Lung (tissue), 12 donors: ENCODE measurements around the gene EEF1A2. TPM values are rescaled to one million over a fixed set of nuclear protein-coding genes. Genes with fewer than 3 reads are reported as not detected.

Source experiments
- ATAC-seq: fragments of 200-7000 bp; cut with Tn5 transposase; one replicate; pipeline ENCODE4 v1.9.1; 2020; ENCODE audit warnings: moderate number of reproducible peaks; ENCODE audit not compliant: insufficient read depth, low FRiP score
- DNase-seq, 3 donors: peaks; one replicate each; pipeline ENCODE4 v3.0.0-alpha.2; 2013 to 2017
- H3K27ac ChIP-seq, 2 donors: one replicate each; pipeline ENCODE4 v1.5.1; 2013; ENCODE audit warnings: mild to moderate bottlenecking in 2 of 2, moderate library complexity in 2 of 2, control low read depth in 1 of 2, inconsistent platforms in 1 of 2, low read depth in 1 of 2, low read length in 1 of 2
- H3K27me3 ChIP-seq, 3 donors: one replicate each; pipeline ENCODE4 v1.5.1; 2013; ENCODE audit warnings: low read length in 2 of 3; ENCODE audit not compliant: control insufficient read depth in 3 of 3, insufficient read depth in 3 of 3
- H3K36me3 ChIP-seq, 4 donors: one replicate each; pipeline ENCODE4 v1.5.1; 2013; ENCODE audit warnings: low read length in 4 of 4, mild to moderate bottlenecking in 1 of 4, moderate library complexity in 1 of 4; ENCODE audit not compliant: control insufficient read depth in 4 of 4, insufficient read depth in 4 of 4
- H3K4me1 ChIP-seq, 5 donors: one replicate each; pipeline ENCODE4 v1.5.1; 2013; ENCODE audit warnings: low read length in 5 of 5, mild to moderate bottlenecking in 2 of 5, moderate library complexity in 1 of 5; ENCODE audit not compliant: control insufficient read depth in 5 of 5, insufficient read depth in 5 of 5
- H3K4me3 ChIP-seq: one replicate; pipeline ENCODE4 v1.5.1; 2013; ENCODE audit warnings: mild to moderate bottlenecking, control low read depth, moderate library complexity
- H3K9ac ChIP-seq, 2 donors: one replicate each; pipeline ENCODE4 v1.5.1; 2013; ENCODE audit warnings: low read length in 2 of 2, control low read depth in 1 of 2; ENCODE audit not compliant: insufficient read depth in 1 of 2
- H3K9me3 ChIP-seq, 4 donors: one replicate each; pipeline ENCODE4 v1.5.1; 2013; ENCODE audit warnings: low read length in 3 of 4, mild to moderate bottlenecking in 1 of 4, moderate library complexity in 1 of 4; ENCODE audit not compliant: control insufficient read depth in 4 of 4, insufficient read depth in 3 of 4
- WGBS, 2 donors: extraction: QIAGEN DNeasy Blood & Tissue Kit; methylation state at CpG; one replicate each; pipeline ENCODE4 v1.1.7; 2013; 5-methylcytosine and 5-hydroxymethylcytosine counted together
- polyA plus RNA-seq, 2 donors: library from polyadenylated mRNA; stranded (reverse); fragments of 200-250 nt; gene quantifications; one replicate each; pipeline ENCODE4 v1.2.1, GENCODE V29; 2013
- total RNA-seq, 2 donors: library from RNA; depleted of rRNA in 1 of 2; stranded (reverse); fragments of >200 nt in 1 of 2; gene quantifications; one replicate each; pipeline ENCODE4 v1.2.1, GENCODE V29; 2014 to 2021
- TF ChIP-seq, protein P1 (sequence below): IDR thresholded peaks from 2 replicates; pipeline ENCODE4 v1.5.1; 2012; ENCODE audit warnings: mild to moderate bottlenecking; ENCODE audit errors: control extremely low read depth, extremely low read depth
- donor health status: control.
- donor health status: control.
- donor health status: Bipolar disorder and iron deficiency.
- donor health status: healthy.
- donor health status: DM: yes; HTN: yes; CAD: no.

Gene EEF1A2
- total and polyA plus RNA-seq, 4 donors = 0.47 to 1.9 (median 1.0) TPM

DNA sequence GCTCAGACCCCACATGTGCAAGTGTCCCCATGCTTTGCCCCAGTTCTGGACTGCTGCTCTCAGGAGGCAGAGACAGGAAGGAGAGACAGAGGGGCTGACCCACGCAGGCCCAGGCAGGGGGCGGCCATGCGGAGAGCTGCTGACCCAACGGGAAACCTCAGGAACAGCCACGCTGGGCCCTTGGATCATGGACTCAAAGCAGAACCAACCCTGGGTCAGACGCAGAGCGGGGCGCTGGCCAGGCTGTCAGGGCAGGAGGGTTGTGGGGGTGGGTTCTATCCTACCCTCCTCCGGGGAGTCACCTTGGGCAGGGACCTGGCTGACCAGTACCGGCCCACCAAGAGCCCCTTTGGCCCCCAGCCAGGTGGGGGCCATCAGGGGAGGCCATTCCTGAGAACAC lies 28.5 kb downstream of the EEF1A2 start:
- TF ChIP-seq, protein P1, sequence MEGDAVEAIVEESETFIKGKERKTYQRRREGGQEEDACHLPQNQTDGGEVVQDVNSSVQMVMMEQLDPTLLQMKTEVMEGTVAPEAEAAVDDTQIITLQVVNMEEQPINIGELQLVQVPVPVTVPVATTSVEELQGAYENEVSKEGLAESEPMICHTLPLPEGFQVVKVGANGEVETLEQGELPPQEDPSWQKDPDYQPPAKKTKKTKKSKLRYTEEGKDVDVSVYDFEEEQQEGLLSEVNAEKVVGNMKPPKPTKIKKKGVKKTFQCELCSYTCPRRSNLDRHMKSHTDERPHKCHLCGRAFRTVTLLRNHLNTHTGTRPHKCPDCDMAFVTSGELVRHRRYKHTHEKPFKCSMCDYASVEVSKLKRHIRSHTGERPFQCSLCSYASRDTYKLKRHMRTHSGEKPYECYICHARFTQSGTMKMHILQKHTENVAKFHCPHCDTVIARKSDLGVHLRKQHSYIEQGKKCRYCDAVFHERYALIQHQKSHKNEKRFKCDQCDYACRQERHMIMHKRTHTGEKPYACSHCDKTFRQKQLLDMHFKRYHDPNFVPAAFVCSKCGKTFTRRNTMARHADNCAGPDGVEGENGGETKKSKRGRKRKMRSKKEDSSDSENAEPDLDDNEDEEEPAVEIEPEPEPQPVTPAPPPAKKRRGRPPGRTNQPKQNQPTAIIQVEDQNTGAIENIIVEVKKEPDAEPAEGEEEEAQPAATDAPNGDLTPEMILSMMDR = no peak
- H3K36me3 ChIP-seq = no peaks in the 10 kb centered on the region
- no peak overlapping the region for H3K27ac ChIP-seq
- 67 to 80% methylated on average over 10 of the region's 10 CpGs for WGBS, 2 donors
- no peak for DNase-seq
- peaks cover 22 to 43% (median 24%) of the 10 kb centered on the region in 3 donors for H3K27me3 ChIP-seq
- no peak overlapping the region for H3K4me3 ChIP-seq
- no peak for ATAC-seq
- H3K9me3 ChIP-seq = peaks cover 0 to 3% (median 0%) of the 10 kb centered on the region in 4 donors
- peaks cover 0 to 14% (median 0%) of the 10 kb centered on the region in 5 donors for H3K4me1 ChIP-seq
- H3K9ac ChIP-seq = no peak overlapping the region

DNA sequence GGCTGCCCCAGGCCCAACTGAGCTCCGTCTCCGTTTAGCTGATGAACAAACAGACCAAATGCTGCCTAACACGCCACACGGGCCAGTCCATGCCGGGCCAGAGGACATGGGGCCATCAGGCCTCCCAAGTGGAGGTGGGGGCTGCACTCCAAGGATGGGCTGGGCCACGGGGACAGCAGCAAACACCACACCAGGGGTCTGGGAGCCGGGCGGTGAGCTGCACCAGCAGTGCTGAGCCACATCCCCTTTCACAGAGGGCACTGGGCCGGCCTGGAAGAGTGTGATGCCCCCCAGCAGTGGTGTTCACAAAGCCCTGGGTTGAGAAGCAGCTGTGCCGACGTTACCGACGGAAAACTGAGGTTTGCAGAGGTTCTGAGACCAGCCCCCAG lies 29.2 kb downstream of the EEF1A2 start:
- DNase-seq (no peak), ATAC-seq (no peak)
- H3K4me1 ChIP-seq = peaks cover 0 to 14% (median 0%) of the 10 kb centered on the region in 5 donors
- H3K27me3 ChIP-seq = peaks cover 15 to 36% (median 23%) of the 10 kb centered on the region in 3 donors
- no peaks in the 10 kb centered on the region for H3K9me3 ChIP-seq
- TF ChIP-seq, protein P1 = no peak
- no peak overlapping the region for H3K27ac ChIP-seq
- no peak overlapping the region for H3K9ac ChIP-seq
- WGBS, 2 donors = 72 to 81% methylated on average over 13 of the region's 13 CpGs
- H3K4me3 ChIP-seq = no peak overlapping the region
- no peaks in the 10 kb centered on the region for H3K36me3 ChIP-seq

DNA sequence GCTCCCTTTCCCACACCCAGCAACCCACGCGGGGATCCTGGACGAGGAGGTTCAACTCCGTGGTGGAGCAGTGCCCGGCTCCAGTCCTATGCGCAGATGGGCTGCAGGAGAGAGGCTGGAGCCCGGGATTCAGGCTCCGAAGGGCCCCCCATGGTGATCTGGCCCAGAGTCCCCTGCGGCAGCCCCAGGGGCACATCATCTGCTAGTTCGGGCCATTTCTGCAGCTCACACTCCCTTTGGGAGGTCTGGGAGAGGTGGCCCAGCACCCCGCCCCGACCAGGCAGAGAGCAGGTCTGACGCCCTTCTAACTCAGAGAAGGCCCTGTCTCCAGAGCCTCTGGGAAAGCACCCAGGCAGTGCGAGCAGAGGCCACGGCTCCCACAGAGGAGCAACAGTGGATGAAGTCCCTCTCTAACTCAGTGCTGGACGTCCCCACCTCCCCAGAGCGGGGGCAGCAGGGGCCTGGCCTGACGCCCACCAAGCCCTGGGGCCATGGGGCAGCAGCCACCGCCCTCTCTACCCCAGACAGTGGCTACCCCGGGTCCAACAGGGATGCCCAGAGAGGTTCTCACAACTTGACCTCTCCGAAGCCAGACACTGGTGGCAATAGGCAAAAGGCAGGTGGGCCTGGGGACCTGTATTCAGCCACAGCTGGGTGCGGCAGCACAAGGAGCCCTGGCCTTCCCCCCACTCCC lies 29.7 kb downstream of the EEF1A2 start:
- 70 to 79% methylated on average over 22 of the region's 22 CpGs for WGBS, 2 donors
- H3K27me3 ChIP-seq = peaks cover 11 to 30% (median 24%) of the 10 kb centered on the region in 3 donors
- no peaks in the 10 kb centered on the region for H3K36me3 ChIP-seq
- peaks cover 0 to 14% (median 0%) of the 10 kb centered on the region in 5 donors for H3K4me1 ChIP-seq
- H3K27ac ChIP-seq = no peak overlapping the region
- no peak for ATAC-seq
- no peaks in the 10 kb centered on the region for H3K9me3 ChIP-seq
- DNase-seq = no peak
- no peak overlapping the region for H3K9ac ChIP-seq
- H3K4me3 ChIP-seq = no peak overlapping the region
- TF ChIP-seq, protein P1 = no peak
